ENCODE results near the gene SSR4.
"Not testable (repeated sequence)": the region's sequence is repeated elsewhere in the genome, so short reads cannot be mapped to it uniquely, and the experiment has no call there.

SSR4 gene

DNA sequence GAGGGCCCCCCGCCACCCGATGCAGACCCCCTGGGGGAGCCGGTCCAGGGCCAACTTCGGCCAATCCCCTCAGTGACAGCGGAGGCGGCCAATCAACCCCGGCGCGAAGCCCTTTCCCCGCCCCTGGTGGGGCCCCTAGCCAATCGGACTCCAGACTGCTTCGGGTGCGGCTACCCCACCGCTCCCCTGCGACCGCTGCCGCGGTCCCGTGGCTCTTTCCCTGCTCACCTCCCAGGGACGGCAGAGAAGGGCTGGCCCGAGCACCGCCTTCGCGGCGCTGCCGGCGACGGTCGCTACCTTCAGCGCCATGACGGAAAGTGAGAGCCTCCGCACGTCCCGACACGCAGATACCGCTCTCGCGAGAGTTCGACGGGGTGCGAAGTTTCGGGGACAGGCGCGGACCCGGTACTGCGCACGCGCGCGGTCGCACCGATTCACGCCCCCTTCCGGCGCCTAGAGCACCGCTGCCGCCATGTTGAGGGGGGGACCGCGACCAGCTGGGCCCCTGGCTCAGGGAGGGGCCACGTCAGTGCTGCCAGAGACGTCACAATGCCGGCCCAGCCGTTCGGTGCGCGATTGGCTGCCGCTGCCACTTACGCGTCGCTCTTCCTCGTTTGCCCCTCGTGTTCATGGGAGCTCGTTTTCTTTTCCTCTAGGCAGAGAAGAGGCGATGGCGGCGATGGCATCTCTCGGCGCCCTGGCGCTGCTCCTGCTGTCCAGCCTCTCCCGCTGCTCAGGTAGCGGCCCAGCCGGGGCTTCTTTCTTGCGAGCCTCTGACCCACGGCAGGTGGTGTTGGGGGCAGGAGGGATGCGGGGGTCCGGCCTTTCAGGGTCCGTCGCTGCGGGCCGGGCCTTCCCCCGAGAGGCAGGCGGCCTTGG, at the start of gene SSR4, which contains the start of gene IDH3G:
TSS of gene SSR4 (plus strand) at position 651 of the 879 bp plus-strand sequence. CDS start at position 671, 20 bp downstream.
TSS of gene IDH3G (minus strand) at position 358 of the 879 bp plus-strand sequence. CDS start at position 309, 49 bp downstream.
- DNase-seq: peak; percentile 85 to 96

DNA sequence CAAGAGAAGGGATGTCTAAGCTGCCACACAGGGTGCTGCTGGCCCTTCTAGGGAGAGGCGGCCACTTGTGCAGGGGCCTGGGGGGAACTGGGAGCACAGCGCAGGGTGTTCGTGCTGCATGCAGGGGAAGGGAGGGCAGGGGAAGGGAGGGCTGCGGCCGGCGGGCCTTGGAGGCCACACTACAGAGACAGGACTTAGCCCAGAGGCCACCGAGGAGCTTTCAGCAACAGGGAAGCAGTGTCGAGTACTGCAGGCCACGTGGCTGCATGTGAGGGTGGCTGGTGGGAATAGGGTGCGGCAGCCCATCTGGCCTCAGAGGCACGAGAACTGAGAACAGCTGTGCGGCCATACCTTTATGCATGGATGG, 49.4 kb upstream of the SSR4 start:
- DNase-seq: not testable (repeated sequence)

DNA sequence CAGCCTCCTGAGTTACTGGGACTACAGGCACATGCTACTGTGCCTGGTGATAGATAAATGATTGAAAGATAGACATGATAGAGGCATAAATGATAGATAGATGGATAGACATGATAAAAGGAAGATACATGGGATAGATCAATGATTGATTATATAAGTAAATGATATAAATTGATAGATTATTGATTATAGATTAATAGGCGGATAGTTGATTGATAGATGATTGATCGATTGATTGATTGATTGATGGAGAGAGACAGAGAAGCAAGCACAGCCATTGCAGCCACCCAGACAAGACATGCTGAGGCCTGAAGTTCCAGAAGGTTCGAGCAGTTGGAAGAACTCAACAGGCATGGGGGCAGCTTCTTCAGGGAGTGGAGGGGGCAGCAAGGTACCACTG, 48.1 kb upstream of the SSR4 start:
- DNase-seq: no peak

DNA sequence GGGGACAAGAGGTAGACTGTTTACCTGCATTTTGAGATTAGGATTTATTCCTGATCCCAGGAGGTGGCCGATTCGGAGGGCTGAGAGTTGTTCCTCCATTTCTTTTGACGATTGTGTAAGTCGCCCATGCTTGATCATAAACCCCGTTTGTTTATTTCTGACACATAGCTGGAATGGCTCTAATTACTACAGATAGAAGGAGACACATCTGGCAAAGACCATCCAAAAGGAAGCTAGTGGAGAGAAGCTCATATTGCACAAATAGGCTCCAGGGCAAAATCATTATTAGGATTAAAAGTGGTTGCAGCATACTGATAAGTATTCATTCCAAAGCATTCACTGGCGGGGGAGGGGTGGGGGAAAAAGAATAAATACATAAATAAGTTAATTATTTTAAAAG, 47.5 kb upstream of the SSR4 start:
- DNase-seq: not testable (repeated sequence)

DNA sequence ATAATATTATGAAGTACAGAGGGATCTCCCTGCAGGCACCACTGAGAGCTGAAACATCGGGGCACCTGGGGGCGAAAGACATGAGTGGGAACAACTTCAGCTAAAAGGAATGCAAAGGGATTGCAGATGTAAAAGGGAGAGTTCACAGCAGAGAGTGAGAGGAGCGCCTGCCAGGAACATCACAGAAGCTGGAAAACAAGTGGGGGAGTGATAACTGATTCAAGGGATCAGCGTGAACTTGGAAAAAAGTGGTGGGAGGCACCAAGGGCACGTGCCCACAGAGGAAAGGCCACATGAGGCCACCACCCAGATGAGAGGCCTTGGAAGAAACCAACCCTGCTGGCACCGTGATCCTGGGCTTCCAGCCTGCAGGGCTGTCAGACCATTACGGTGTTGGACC, 45.5 kb upstream of the SSR4 start:
- DNase-seq: not testable (repeated sequence)

DNA sequence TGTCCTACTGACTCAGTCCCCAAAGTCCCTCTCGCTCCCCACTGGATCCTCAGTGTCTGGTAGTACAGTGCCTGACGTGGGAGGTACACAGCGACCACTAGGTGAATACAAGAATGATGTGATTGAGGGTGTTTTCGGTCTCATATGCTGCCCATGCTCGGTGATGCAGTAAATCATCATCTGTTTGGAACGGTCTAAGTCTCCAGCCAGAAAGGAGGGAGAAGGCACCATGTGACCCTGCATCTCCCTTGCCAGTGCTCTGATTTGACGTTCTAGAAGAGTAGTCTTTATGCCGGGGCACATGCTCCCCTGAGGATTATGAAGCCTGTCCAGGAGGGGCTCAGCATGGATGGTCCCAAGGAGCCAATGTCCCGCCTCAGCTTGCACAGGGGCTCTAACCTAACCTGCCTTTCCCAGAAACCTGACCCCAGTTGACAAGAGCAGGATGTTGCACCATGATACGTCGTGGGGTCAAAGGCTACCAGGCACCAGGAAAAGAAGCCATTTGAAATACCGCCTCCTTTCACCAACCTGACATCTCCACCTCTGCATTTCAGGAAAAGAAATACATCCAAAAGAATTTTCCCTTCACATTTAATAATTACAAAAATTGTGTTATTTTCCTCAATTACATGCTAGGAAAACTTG, 44.2 kb upstream of the SSR4 start:
- DNase-seq: no peak

DNA sequence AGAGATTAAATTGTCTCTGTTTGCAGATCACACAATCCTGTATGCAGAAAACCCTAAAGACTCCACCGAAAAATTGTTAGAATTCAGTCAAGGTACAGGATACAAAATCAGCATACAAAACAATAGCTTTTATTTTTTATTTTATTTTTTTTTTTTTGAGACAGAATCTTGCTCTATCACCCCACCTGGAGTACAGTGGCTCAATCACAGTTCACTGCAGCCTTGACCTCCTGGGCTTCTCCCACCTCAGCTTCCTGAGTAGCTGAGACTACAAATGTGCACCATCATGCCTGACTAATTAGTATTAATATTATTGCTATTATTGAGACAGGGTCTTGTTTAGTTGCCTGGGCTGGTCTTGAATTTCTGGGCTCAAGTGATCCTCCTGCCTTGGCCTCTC, 39.3 kb upstream of the SSR4 start:
- no peak for DNase-seq

DNA sequence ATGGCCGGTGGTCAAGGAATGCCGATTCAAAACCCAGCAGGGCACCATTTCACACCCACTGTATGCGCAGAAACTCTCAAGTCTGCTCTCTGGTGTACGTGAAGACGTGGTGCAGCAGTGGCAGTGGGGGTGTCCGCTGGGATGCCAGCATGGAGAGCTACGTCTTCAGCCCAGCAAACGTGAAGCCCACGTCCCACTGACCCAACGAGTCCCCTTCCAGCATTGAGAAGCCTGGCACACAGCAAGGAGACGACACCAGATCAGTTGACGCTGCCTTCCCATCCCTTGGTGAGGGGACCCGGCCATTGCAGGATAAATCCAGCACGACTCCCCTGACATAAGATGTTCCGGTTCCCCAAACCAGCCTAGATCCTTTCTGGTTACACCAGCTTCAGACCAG, 32.6 kb upstream of the SSR4 start:
- DNase-seq: no peak

DNA sequence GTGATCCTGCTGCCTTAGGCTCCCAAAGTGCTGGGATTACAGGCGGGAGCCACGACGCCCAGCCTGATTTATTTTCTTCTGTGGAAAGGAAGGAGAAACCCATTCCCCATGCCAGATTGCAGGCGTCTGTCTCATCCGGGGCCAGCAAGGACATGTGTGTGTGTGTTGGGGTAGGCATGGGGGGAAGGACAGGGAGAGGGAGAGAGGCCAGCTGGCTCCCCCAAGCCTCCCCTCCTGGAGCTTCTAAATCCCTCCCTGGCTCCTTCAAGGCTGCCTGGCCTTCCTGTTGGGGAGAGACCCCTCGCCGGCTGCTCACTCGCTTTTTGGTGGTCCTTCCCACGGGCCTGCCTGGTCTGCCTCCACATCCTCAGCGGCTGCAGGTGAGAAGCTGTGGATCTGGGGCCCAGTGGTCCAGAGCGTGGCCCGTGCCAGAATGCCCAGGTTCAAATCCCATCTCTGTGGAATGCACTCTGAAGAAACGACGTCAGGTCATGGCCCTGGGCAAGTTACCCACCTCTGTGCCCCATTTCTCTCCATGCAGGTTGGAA, 31.8 kb upstream of the SSR4 start:
- DNase-seq: no peak

DNA sequence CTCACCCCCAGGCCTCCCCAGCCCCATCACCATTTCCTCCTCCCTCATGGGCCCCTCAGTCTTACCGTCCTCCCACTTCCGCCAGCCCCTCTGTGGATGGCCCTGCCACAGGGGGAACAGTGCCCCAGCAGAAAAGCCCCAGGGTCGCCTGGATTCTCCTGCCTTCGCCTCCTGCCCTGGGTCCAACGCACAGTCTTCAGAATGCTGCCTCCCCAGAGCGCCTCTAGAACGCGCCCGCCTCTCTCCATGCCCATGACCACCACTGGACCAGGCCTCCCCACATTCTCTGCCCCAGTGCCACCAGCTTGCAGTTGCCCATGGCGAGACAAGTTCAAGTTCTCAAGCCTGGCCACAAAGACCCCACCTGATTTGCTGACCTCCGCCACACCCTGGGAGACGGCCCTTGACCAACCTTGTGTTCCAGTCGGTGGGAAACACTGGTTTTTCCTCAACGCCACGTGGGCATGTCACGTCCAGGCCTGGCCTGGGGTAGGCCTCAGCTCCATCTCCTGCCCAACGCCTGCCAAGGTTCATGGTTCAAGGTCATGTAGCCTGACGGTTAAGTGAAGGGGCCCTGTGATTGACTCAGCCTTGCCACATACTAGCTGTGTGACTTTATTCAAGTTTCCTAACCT, 31.1 kb upstream of the SSR4 start:
- DNase-seq: no peak

DNA sequence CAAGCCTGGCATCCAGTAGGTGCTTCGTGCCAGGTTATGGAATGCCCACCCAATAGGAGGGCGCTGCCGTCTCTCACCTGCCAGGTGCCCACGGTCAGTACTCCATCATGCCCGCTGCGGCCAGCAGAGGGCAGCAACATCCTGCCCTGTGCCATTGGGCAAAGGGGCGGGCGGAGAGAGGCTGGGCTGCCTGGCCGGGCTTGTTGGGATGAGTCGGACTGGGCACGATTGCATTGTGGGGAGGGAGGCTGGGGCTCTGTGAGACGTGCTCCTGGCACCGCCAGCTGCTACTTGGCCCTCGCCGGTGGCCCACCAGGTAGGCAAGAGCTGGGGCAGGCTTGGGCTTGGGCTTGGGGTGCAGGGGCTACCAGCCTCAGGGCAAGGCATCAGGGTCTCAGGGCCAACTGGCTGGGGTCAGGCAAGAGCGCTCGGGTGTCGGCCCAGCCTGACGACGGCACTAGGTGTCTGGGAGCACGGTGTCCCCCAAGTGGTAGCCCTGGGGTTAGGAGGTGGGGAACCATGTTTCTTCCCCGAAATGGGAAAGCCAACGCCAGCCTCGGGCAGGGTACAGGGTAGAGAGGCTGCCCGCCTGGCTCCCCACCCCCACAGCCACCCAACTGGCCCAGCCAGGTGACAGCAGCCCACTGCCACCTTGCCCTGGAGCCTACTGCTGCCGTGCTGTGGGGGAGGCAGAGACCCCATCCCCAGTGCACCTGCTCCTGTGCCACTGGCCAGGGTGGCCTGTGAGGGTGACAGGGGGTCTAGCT, 30.3 kb upstream of the SSR4 start, which contains the start of gene PLXNB3:
TSS of gene PLXNB3 (plus strand) at position 261 of the 767 bp plus-strand sequence. CDS start 1,287 bp downstream, outside the sequence.
- DNase-seq: peak; percentile 39 to 89

DNA sequence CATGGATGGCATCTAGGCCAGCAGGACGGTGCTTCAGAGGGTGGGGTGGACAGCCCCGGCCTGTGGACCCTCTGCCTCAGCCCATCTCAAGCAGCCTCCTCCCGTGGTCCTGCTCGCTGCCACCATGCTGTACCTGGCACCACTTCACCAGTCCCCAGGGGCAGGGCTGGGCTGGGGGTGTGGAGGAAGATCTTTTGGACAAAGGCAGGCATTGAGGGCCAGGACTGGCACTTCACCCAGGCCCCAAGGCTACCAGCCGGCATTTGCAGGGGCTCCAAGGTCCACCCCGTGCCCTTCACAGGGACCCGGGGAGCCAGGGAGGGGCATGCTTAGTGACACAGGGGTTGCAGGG, 29.7 kb upstream of the SSR4 start:
- peak in 1 of 2 experiments; percentile 21 for DNase-seq

DNA sequence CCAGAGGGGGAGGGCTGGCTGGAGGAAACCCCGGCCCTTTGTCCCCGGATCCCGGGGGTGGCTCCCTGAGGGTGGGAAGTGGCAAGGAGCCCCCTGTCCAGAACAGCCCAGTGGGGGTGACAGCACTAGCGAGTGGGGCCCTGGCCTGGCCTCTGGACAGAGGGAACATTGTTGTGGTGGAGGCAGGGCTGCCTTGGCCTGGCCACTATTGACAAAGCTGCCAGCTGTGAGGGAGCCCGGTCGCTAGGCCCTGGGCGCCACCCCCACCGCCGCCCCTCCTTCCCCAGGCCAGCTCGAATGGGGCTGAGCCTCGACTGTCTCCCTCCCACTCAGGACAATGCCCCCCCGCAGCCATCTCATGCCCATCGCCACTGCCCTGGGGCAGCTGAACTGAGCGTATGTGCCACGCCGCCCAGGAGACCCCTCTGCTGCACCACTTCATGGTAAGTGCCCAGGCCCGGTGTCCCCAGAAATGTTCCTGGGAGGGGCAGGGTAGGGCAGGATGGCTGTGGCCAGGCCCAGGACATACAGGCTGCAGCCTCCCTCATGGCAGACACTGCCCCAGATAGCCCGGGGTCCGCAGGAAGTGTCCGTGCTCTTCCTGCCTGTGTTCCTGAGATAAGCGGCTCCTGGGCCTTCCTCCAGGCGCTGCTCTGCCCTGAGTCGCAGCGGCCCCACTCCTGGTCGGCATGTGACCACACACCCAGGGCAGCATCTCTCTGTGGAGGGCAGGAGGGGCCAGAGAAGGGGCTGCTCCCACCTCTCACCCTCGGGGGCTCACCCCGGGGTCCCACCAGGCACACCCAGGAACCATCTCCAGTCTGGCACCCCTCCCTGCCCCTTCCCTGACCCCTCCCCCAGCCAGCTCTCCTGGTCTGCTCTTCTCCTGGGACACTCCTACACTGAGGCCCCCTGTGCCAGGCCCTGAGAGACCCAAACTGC, 29.1 kb upstream of the SSR4 start:
- peak in 1 of 2 experiments; percentile 43 for DNase-seq

DNA sequence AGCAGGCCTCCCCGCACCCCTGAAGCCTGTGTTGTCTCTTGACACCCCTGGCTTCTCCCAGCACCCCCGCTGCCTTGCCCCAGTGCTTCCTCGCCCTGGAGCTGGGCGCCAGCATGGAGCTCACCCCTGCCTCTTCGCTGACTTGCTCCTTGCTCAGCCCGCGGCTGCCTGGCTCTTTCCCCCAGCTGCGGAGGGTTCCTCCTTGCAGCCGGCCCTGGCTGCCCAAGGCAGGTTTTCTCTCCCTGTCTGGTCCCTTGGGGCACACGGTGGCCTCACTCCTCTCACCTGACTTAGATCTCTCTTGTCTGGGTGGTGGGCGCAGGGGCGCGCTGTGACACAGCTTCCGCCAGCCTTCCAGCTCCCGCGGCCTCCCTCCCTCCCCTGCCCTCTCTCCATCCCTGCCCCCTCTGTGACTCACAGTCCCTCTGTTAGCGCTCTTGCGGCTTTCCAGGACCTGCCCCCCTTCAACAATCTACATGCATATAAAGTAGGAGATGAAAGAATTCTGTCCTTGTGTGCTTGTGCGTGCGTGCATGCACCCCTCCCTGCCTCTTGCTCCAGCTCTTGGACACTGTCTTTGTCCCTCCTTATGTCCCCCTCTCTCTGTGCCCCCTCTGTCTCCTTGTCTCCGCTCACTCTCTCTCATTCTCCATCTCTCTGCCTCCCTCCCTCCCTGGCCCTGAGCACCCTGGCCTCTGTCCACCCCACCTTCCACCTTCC, 28.2 kb upstream of the SSR4 start:
- peak; percentile 46 to 66 for DNase-seq

DNA sequence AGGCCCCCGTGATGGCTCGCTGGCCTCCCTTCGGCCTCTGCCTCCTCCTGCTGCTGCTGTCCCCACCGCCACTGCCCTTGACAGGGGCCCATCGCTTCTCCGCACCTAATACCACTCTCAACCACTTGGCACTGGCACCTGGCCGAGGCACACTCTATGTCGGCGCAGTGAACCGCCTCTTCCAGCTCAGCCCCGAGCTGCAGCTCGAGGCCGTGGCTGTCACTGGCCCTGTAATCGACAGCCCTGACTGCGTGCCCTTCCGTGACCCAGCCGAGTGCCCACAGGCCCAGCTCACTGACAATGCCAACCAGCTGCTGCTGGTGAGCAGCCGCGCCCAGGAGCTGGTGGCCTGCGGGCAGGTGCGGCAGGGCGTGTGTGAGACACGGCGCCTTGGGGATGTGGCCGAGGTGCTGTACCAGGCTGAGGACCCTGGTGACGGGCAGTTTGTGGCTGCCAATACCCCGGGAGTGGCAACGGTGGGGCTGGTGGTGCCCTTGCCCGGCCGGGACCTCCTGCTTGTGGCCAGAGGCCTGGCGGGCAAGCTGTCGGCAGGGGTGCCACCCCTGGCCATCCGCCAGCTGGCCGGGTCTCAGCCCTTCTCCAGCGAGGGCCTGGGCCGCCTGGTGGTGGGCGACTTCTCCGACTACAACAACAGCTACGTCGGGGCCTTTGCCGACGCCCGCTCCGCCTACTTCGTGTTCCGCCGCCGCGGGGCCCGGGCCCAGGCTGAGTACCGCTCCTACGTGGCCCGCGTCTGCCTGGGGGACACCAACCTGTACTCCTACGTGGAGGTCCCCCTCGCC, 27.4 kb upstream of the SSR4 start:
- DNase-seq: no peak

DNA sequence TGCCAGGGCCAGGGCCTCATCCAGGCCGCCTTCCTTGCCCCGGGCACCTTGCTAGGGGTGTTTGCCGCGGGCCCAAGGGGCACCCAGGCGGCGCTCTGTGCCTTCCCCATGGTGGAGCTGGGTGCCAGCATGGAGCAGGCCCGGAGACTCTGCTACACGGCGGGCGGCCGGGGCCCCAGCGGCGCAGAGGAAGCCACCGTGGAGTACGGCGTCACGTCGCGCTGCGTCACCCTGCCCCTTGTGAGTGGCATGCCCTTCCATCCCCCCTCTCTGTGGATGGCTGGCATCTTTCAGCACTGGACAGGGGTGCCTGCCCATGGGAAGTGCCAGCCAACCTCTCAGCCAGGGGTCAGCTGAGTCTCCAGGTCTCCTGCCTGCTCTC, 26.8 kb upstream of the SSR4 start:
- no peak for DNase-seq

DNA sequence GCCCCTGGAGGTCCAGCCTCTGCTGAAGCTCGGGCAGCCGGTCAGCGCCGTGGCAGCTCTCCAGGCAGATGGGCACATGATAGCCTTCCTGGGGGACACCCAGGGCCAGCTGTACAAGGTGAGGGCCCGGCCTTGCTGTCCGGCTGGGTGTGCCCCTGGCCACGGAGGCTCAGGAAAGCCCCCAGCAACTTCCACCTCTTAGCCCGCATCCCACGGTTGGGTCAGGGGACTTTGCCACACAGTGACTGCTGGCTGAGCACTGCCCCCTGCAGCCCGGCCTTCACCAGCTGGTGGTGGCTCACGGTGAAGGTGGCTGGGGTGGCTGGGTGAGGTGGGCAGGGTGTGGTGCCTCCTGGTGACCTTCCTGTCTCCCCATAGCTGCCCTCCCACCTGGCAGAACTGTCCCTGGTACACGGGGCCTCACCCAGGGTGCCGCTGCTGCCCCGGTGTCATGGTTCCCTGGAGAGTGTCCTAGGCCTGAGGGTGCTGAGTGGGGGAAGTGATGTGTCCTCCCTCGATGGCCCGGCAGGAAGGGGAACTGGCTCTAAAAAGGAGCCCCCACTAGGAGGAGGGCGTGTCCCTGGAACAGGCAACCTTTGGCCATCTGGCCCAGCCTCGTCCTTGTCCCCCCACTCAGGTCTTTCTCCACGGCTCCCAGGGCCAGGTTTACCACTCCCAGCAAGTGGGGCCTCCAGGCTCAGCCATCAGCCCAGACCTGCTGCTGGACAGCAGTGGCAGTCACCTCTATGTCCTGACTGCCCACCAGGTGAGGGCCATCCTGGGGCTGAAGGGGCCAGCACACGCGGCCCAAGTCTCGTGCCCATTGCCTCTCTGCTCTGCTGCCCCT, 25.9 kb upstream of the SSR4 start:
- DNase-seq: no peak

DNA sequence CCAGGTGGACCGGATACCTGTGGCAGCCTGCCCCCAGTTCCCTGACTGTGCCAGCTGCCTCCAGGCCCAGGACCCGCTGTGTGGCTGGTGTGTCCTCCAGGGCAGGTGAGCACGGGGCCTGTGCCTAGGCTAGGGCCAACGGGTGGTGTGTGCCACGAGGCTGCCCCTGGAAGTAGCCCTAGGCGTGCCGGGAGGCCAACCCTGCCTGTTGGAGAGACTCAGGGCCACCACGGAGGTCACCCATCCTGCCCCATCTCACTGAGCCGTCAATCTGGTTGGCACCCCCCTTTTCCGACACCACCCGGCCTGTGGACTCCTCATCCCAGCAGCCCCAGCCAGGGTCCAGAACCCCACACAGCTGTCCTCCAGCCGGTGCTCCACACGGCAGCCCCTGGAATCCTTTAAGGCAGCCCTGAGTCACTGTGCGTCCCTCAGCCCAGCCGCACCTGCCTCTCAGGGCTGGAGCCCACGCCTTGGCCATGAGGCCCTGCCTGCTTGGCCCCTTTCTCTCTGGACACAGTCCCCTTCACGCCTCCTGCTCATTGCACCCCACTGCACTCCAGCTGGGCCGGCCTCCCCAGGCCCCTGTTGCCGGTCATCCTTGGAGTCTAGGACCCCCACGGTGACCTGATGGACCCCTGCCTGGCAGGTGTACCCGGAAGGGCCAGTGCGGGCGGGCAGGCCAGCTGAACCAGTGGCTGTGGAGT, 25.2 kb upstream of the SSR4 start:
- no peak for DNase-seq
